ENCODE measurements around the gene FXYD7. TPM values are rescaled to one million over a fixed set of nuclear protein-coding genes. Genes with fewer than 3 reads are reported as not detected.
A peak's percentile ranks its signal among the peaks of the same experiment; 100 is the strongest.
"Not testable (repeated sequence)": the region's sequence is repeated elsewhere in the genome, so short reads cannot be mapped to it uniquely, and the experiment has no call there.

FXYD7 gene
- total and polyA plus RNA-seq, 2 donors from 2014 or later, result 0.94 TPM; not detected in 1

GRCh38 chr19:35194012-35194984, 51.2 kb downstream of the FXYD7 start:
- DNase-seq (no peak), FAIRE-seq (no peak)
- Histone ChIP-seq H3K4me3 (ENCODE audit: low read length in 3 of 3) (no peak overlapping the region), H3K4me1 (ENCODE audit: control insufficient read depth in 2 of 3, insufficient read depth in 2 of 3, low read depth in 1 of 3, low read length in 3 of 3) (no peaks in the 10 kb centered on the region), H3K36me3 (ENCODE audit: control insufficient read depth in 2 of 3, insufficient read depth in 3 of 3, low read length in 3 of 3) (no peaks in the 10 kb centered on the region), H3K9me3 (ENCODE audit: control insufficient read depth in 2 of 3, insufficient read depth in 1 of 3, low read length in 3 of 3) (no peaks in the 10 kb centered on the region), H3K27ac (ENCODE audit: low read depth in 2 of 2, low read length in 2 of 2) (no peak overlapping the region), H3K27me3 (ENCODE audit: control insufficient read depth, insufficient read depth, low read length) (no peaks in the 10 kb centered on the region), H3K9ac (ENCODE audit: low read length in 3 of 3) (no peak overlapping the region)
- intact Hi-C loops (cut with DNase I), result no loop called here
- no peak for TF ChIP-seq CTCF (IDR thresholded peaks at IDR 0.05; ENCODE audit: borderline replicate concordance, extremely low read depth, insufficient read depth)

- no peak for FAIRE-seq
- intact Hi-C loops (cut with DNase I), result no loop called here
- no peaks in the 10 kb centered on the region for H3K36me3 ChIP-seq (ENCODE audit: control insufficient read depth in 2 of 3, insufficient read depth in 3 of 3, low read length in 3 of 3)
Observed at GRCh38 chr19:35195830-35196229, 52.8 kb downstream of the FXYD7 start.

GRCh38 chr19:35196861-35197260, 53.8 kb downstream of the FXYD7 start:
- H3K4me1 ChIP-seq (ENCODE audit: control insufficient read depth in 2 of 3, insufficient read depth in 2 of 3, low read depth in 1 of 3, low read length in 3 of 3); FAIRE-seq; H3K4me3 ChIP-seq (ENCODE audit: low read length in 3 of 3); H3K9me3 ChIP-seq (ENCODE audit: control insufficient read depth in 2 of 3, insufficient read depth in 1 of 3, low read length in 3 of 3); DNase-seq; H3K27ac ChIP-seq (ENCODE audit: low read depth in 2 of 2, low read length in 2 of 2); intact Hi-C loops (cut with DNase I); H3K27me3 ChIP-seq (ENCODE audit: control insufficient read depth, insufficient read depth, low read length); H3K36me3 ChIP-seq (ENCODE audit: control insufficient read depth in 2 of 3, insufficient read depth in 3 of 3, low read length in 3 of 3); H3K9ac ChIP-seq (ENCODE audit: low read length in 3 of 3): not testable (repeated sequence)

More at GRCh38 chr19:35195830-35196229, 52.8 kb downstream of the FXYD7 start:
- peak in 1 of 5 donors; percentile 27 for DNase-seq
- H3K4me1 ChIP-seq (ENCODE audit: control insufficient read depth in 2 of 3, insufficient read depth in 2 of 3, low read depth in 1 of 3, low read length in 3 of 3), result no peaks in the 10 kb centered on the region
- H3K4me3 ChIP-seq (ENCODE audit: low read length in 3 of 3), result no peak overlapping the region
- H3K27ac ChIP-seq (ENCODE audit: low read depth in 2 of 2, low read length in 2 of 2), result no peak overlapping the region
- H3K27me3 ChIP-seq (ENCODE audit: control insufficient read depth, insufficient read depth, low read length), result no peaks in the 10 kb centered on the region
- H3K9ac ChIP-seq (ENCODE audit: low read length in 3 of 3), result no peak overlapping the region
- no peaks in the 10 kb centered on the region for H3K9me3 ChIP-seq (ENCODE audit: control insufficient read depth in 2 of 3, insufficient read depth in 1 of 3, low read length in 3 of 3)
- TF ChIP-seq CTCF (IDR thresholded peaks at IDR 0.05; ENCODE audit: borderline replicate concordance, extremely low read depth, insufficient read depth), result no peak

GRCh38 chr19:35199481-35199880, 56.4 kb downstream of the FXYD7 start:
- H3K4me3 ChIP-seq (ENCODE audit: low read length in 3 of 3), result no peak overlapping the region
- intact Hi-C loops (cut with DNase I), result no loop called here
- no peak for TF ChIP-seq CTCF (IDR thresholded peaks at IDR 0.05; ENCODE audit: borderline replicate concordance, extremely low read depth, insufficient read depth)
- H3K9me3 ChIP-seq (ENCODE audit: control insufficient read depth in 2 of 3, insufficient read depth in 1 of 3, low read length in 3 of 3), result no peaks in the 10 kb centered on the region
- H3K27me3 ChIP-seq (ENCODE audit: control insufficient read depth, insufficient read depth, low read length), result no peaks in the 10 kb centered on the region
- no peaks in the 10 kb centered on the region for H3K36me3 ChIP-seq (ENCODE audit: control insufficient read depth in 2 of 3, insufficient read depth in 3 of 3, low read length in 3 of 3)
- H3K4me1 ChIP-seq (ENCODE audit: control insufficient read depth in 2 of 3, insufficient read depth in 2 of 3, low read depth in 1 of 3, low read length in 3 of 3), result no peaks in the 10 kb centered on the region
- DNase-seq (no peak), FAIRE-seq (no peak)
- no peak overlapping the region for H3K9ac ChIP-seq (ENCODE audit: low read length in 3 of 3)
- H3K27ac ChIP-seq (ENCODE audit: low read depth in 2 of 2, low read length in 2 of 2), result no peak overlapping the region

Measured in kidney (tissue), 14 donors.